HEK293T (cell line): ENCODE data around the gene SLC25A21.

Source experiments
- ARNT ChIP-seq: fragments of 450-650 bp; IDR thresholded peaks from 2 replicates; pipeline ENCODE4 v1.6.1; 2017; ENCODE audit warnings: mild to moderate bottlenecking
- BHLHE40 ChIP-seq: fragments of 450-650 bp; IDR thresholded peaks from 2 replicates; pipeline ENCODE4 v1.6.1; 2016; ENCODE audit warnings: mild to moderate bottlenecking, moderate library complexity, borderline replicate concordance
- CTBP1 ChIP-seq: fragments of 450-650 bp; IDR thresholded peaks from 2 replicates; pipeline ENCODE4 v1.6.1; 2016; ENCODE audit warnings: borderline replicate concordance
- ELF4 ChIP-seq: fragments of 450-650 bp; IDR thresholded peaks from 2 replicates; pipeline ENCODE4 v1.6.1; 2017; ENCODE audit warnings: antibody characterized with exemption
- FOXA1 ChIP-seq: fragments of 450-650 bp; IDR thresholded peaks from 2 replicates; pipeline ENCODE4 v1.6.1; 2016; ENCODE audit warnings: mild to moderate bottlenecking
- FOXK2 ChIP-seq: fragments of 450-650 bp; IDR thresholded peaks from 2 replicates; pipeline ENCODE4 v1.6.1; 2016; ENCODE audit warnings: mild to moderate bottlenecking
- FOXM1 ChIP-seq: fragments of 450-650 bp; IDR thresholded peaks from 2 replicates; pipeline ENCODE4 v1.6.1; 2017; ENCODE audit warnings: mild to moderate bottlenecking, borderline replicate concordance
- LEF1 ChIP-seq: fragments of 450-650 bp; IDR thresholded peaks from 2 replicates; pipeline ENCODE4 v1.6.1; 2017; ENCODE audit warnings: mild to moderate bottlenecking, borderline replicate concordance
- SP1 ChIP-seq: fragments of 450-650 bp; IDR thresholded peaks from 2 replicates; pipeline ENCODE4 v1.6.1; 2017
- SUZ12 ChIP-seq: fragments of 450-650 bp; IDR thresholded peaks from 2 replicates; pipeline ENCODE4 v1.6.1; 2016; ENCODE audit warnings: mild to moderate bottlenecking

DNA sequence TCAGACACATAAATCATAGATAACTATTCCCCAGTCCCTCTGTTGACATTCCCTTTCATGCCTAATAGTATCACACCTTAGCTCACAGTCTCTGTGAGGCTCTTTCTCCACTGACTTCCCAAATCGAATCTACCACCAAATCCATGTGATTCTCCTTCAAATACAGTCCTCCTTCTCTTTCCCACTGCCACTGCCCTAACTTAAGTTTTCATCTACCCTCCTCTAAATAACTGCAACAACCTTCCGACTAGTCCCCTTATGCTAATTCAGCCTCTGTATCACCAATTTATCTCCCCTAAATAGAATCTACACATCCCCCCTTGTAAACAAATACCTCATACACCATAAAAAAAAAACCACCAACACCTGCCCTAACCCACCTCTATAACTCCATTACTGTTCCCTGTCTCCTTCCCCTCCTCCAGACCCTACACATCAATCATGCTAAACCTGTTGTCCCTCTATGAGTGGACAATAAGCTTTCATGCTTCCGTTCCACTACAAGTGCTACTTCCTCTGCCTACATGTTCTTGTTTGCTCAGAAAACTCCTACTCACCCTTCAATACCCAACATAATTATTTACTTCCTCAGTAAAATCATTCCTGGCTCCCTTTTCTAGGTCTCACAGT lies 39.0 kb downstream of the SLC25A21 start:
- TF ChIP-seq SUZ12 (no peak), ELF4 (no peak), FOXA1 (no peak), CTBP1 (no peak), BHLHE40 (no peak), LEF1 (no peak), FOXK2 (no peak), ARNT (no peak), FOXM1 (no peak), SP1 (no peak)
